ENCODE measurements around the gene PRKCZ. TPM values are rescaled to one million over a fixed set of nuclear protein-coding genes. Genes with fewer than 3 reads are reported as not detected.

Gene PRKCZ
- total RNA-seq, 1 donor from 2014 or later: 120 TPM

DNA sequence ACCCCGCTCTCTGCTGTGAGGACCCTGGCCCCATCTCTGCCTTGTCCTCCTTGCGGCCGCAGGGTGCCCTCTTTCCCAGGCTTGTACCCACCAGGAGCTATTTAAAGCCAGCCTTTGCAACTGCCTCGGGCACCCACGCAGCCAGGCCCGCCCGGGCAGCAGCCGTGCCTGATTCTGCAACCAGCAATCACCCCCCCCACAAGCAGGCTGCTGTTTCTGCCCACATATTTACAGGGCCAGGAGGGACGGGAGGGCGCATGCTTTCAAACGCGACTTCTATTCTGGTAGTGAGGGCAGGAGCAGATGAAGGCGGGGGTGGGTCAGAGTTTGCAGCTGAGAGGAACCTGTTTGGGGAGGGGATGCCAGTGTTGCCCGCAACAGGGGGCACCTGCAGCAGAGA is 17.5 kb upstream of the PRKCZ start:
- Mint-ChIP-seq H3K36me3 (ENCODE audit: unreplicated experiment) (no peaks in the 10 kb centered on the region), H3K4me3 (ENCODE audit: unreplicated experiment) (no peak overlapping the region), H3K9me3 (ENCODE audit: unreplicated experiment) (peaks cover 3% of the 10 kb centered on the region), H3K27ac (ENCODE audit: unreplicated experiment) (no peak overlapping the region), H3K27me3 (ENCODE audit: unreplicated experiment) (peaks cover 3% of the 10 kb centered on the region), H3K4me1 (ENCODE audit: low read depth, unreplicated experiment) (no peaks in the 10 kb centered on the region)
- TF ChIP-seq, protein P1, sequence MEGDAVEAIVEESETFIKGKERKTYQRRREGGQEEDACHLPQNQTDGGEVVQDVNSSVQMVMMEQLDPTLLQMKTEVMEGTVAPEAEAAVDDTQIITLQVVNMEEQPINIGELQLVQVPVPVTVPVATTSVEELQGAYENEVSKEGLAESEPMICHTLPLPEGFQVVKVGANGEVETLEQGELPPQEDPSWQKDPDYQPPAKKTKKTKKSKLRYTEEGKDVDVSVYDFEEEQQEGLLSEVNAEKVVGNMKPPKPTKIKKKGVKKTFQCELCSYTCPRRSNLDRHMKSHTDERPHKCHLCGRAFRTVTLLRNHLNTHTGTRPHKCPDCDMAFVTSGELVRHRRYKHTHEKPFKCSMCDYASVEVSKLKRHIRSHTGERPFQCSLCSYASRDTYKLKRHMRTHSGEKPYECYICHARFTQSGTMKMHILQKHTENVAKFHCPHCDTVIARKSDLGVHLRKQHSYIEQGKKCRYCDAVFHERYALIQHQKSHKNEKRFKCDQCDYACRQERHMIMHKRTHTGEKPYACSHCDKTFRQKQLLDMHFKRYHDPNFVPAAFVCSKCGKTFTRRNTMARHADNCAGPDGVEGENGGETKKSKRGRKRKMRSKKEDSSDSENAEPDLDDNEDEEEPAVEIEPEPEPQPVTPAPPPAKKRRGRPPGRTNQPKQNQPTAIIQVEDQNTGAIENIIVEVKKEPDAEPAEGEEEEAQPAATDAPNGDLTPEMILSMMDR (IDR thresholded peaks at IDR 0.05; ENCODE audit: partially characterized antibody, unreplicated experiment): no peak
- DNase-seq: no peak

DNA sequence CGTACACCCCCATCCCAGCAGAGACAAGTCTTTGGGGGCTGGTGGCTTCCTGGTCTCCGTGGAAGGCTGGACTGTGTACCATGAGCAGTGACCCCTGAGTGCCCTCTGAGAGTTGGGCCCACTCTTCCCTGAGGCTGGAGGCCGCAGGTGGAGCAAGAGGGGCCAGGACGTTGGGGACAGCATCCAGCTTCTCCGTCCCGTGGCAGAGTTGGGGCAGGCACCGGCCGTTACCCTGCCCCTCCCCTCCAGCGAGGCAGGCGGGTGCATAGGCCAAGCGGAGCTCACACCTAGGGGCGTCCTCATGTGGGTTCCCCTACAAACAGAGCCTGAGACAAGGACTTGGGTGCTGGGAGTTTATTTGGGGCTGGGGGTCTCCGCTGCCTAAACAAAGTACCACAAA is 17.0 kb upstream of the PRKCZ start:
- Mint-ChIP-seq H3K27me3 (ENCODE audit: unreplicated experiment) (peaks cover 3% of the 10 kb centered on the region), H3K9me3 (ENCODE audit: unreplicated experiment) (peaks cover 3% of the 10 kb centered on the region), H3K36me3 (ENCODE audit: unreplicated experiment) (no peaks in the 10 kb centered on the region), H3K27ac (ENCODE audit: unreplicated experiment) (no peak overlapping the region), H3K4me3 (ENCODE audit: unreplicated experiment) (no peak overlapping the region), H3K4me1 (ENCODE audit: low read depth, unreplicated experiment) (no peaks in the 10 kb centered on the region)
- TF ChIP-seq, protein P1 (IDR thresholded peaks at IDR 0.05; ENCODE audit: partially characterized antibody, unreplicated experiment): no peak
- DNase-seq: no peak

DNA sequence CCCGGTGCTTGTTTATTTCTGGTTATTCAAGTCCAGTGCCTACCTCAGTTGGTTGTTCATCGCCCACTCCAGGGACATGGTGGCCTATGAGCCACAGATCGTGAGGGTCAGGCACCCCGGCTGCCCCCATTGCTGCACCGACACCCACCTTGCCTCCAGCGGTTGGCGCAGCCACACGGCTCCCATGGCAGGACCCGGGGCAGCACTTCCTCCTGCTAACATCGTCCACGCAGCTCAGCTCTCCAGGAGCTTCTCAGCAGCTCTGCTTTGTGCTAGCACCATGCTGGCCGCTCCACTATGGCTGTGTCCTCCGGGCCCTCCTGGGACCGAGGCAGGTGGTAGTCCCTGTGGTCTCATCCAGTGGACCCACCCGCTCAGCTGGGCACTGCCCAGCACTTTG is 13.9 kb upstream of the PRKCZ start:
- DNase-seq: no peak
- peaks cover 3% of the 10 kb centered on the region for H3K9me3 Mint-ChIP-seq (ENCODE audit: unreplicated experiment)
- H3K27me3 Mint-ChIP-seq (ENCODE audit: unreplicated experiment): peaks cover 1% of the 10 kb centered on the region
- H3K36me3 Mint-ChIP-seq (ENCODE audit: unreplicated experiment): no peaks in the 10 kb centered on the region
- TF ChIP-seq, protein P1 (IDR thresholded peaks at IDR 0.05; ENCODE audit: partially characterized antibody, unreplicated experiment): no peak
- no peak overlapping the region for H3K4me3 Mint-ChIP-seq (ENCODE audit: unreplicated experiment)
- H3K27ac Mint-ChIP-seq (ENCODE audit: unreplicated experiment): no peak overlapping the region
- H3K4me1 Mint-ChIP-seq (ENCODE audit: low read depth, unreplicated experiment): no peaks in the 10 kb centered on the region

- DNase-seq: no peak
- TF ChIP-seq, protein P1 (IDR thresholded peaks at IDR 0.05; ENCODE audit: partially characterized antibody, unreplicated experiment): no peak
- H3K27me3 Mint-ChIP-seq (ENCODE audit: unreplicated experiment): peaks cover 1% of the 10 kb centered on the region
- H3K4me3 Mint-ChIP-seq (ENCODE audit: unreplicated experiment): no peak overlapping the region
- peaks cover 3% of the 10 kb centered on the region for H3K9me3 Mint-ChIP-seq (ENCODE audit: unreplicated experiment)
- H3K4me1 Mint-ChIP-seq (ENCODE audit: low read depth, unreplicated experiment): no peaks in the 10 kb centered on the region
- H3K36me3 Mint-ChIP-seq (ENCODE audit: unreplicated experiment): no peaks in the 10 kb centered on the region
- no peak overlapping the region for H3K27ac Mint-ChIP-seq (ENCODE audit: unreplicated experiment)
Measured at GRCh38 chr1:2037314-2037979, 12.8 kb upstream of the PRKCZ start.

GRCh38 chr1:2038229-2038628 is 12.0 kb upstream of the PRKCZ start:
- Mint-ChIP-seq H3K4me1 (ENCODE audit: low read depth, unreplicated experiment) (peaks cover 2% of the 10 kb centered on the region), H3K9me3 (ENCODE audit: unreplicated experiment) (peaks cover 3% of the 10 kb centered on the region), H3K4me3 (ENCODE audit: unreplicated experiment) (no peak overlapping the region), H3K36me3 (ENCODE audit: unreplicated experiment) (no peaks in the 10 kb centered on the region), H3K27ac (ENCODE audit: unreplicated experiment) (peak overlapping the region; percentile 33), H3K27me3 (ENCODE audit: unreplicated experiment) (peaks cover 1% of the 10 kb centered on the region)
- DNase-seq: no peak
- TF ChIP-seq, protein P1 (IDR thresholded peaks at IDR 0.05; ENCODE audit: partially characterized antibody, unreplicated experiment): no peak

Measured in glutamatergic neuron (in vitro differentiated cells).